IMR-90 (cell line): ENCODE data around the gene ADAMTS6. TPM values are rescaled to one million over a fixed set of nuclear protein-coding genes. Genes with fewer than 3 reads are reported as not detected.

ENCODE experiments used
- ATAC-seq: fragments of 200-7000 bp; cut with Tn5 transposase; 2 replicates; pipeline ENCODE4 v1.9.1; 2020; ENCODE audit warnings: low read depth, mild to moderate bottlenecking, moderate library complexity
- BruUV-seq: library from RNA; stranded (reverse); fragments of 400-500 nt; replicated peaks from 2 replicates; lab custom pipeline; 2021; lab: Mats Ljungman, UMichigan
- CTCF ChIA-PET: fragments of 300-600 bp; formaldehyde crosslinking; extraction: SDS; loops from one replicate; lab custom pipeline; 2021; ENCODE audit warnings: antibody characterized with exemption; lab: Yijun Ruan, JAX
- POLR2A ChIA-PET: fragments of 300-600 bp; sonication (Branson Sonifier 250); formaldehyde crosslinking; loops from one replicate; lab custom pipeline; 2022; ENCODE audit warnings: antibody characterized with exemption; ENCODE audit not compliant: unreplicated experiment; lab: Charles Lee
- DNase-seq: peaks from one replicate; pipeline ENCODE4 v3.0.0; 2013
- H2AFZ ChIP-seq: replicated peaks from 2 replicates; pipeline ENCODE3; 2013; ENCODE audit warnings: low read length, mild to moderate bottlenecking; ENCODE audit not compliant: poor library complexity
- H2AK5ac ChIP-seq: 2 replicates; pipeline ENCODE4 v1.6.1; 2013; ENCODE audit warnings: low read depth, low read length, inconsistent platforms
- H2AK9ac ChIP-seq: replicated peaks from 2 replicates; pipeline ENCODE3; 2013; ENCODE audit warnings: mild to moderate bottlenecking, low read depth, low read length, moderate library complexity; ENCODE audit not compliant: poor library complexity
- H2BK120ac ChIP-seq: 2 replicates; pipeline ENCODE4 v1.6.1; 2013; ENCODE audit warnings: low read depth, low read length, inconsistent platforms
- H2BK15ac ChIP-seq: 3 replicates; pipeline ENCODE4 v1.6.1; 2013; ENCODE audit warnings: low read depth, low read length, inconsistent platforms
- H2BK20ac ChIP-seq: 2 replicates; pipeline ENCODE4 v1.6.1; 2013; ENCODE audit warnings: low read depth, mild to moderate bottlenecking, inconsistent platforms, low read length, moderate library complexity
- H2BK5ac ChIP-seq: 2 replicates; pipeline ENCODE4 v1.6.1; 2013; ENCODE audit warnings: mild to moderate bottlenecking, low read depth, low read length, inconsistent platforms; ENCODE audit not compliant: poor library complexity, severe bottlenecking
- H3K14ac ChIP-seq: replicated peaks from 2 replicates; pipeline ENCODE4 v1.6.1; 2013; ENCODE audit warnings: low read depth, low read length, inconsistent platforms
- H3K18ac ChIP-seq: 2 replicates; pipeline ENCODE4 v1.6.1; 2013; ENCODE audit warnings: low read depth, low read length, control low read depth
- H3K23ac ChIP-seq: 2 replicates; pipeline ENCODE4 v1.6.1; 2013; ENCODE audit warnings: low read depth, low read length, inconsistent platforms
- H3K27ac ChIP-seq: 2 replicates; pipeline ENCODE4 v1.5.1; 2013; ENCODE audit warnings: mild to moderate bottlenecking, control low read depth, low read length; ENCODE audit not compliant: insufficient read depth
- H3K27me3 ChIP-seq: 2 replicates; pipeline ENCODE4 v1.6.1; 2013; ENCODE audit warnings: low read length; ENCODE audit not compliant: control insufficient read depth, insufficient read depth
- H3K36me3 ChIP-seq: 2 replicates; pipeline ENCODE4 v1.6.1; 2013; ENCODE audit warnings: low read length, mixed read lengths; ENCODE audit not compliant: control insufficient read depth, insufficient read depth
- H3K4ac ChIP-seq: 2 replicates; pipeline ENCODE4 v1.6.1; 2013; ENCODE audit warnings: low read depth, low read length, inconsistent platforms
- H3K4me1 ChIP-seq: 2 replicates; pipeline ENCODE4 v1.6.1; 2013; ENCODE audit warnings: low read length, mixed read lengths; ENCODE audit not compliant: control insufficient read depth, insufficient read depth
- H3K4me2 ChIP-seq: 2 replicates; pipeline ENCODE4 v1.6.1; 2013; ENCODE audit warnings: low read depth, mild to moderate bottlenecking, control low read depth, low read length, moderate library complexity
- H3K4me3 ChIP-seq: 2 replicates; pipeline ENCODE4 v1.5.1; 2013; ENCODE audit warnings: low read depth, mild to moderate bottlenecking, control low read depth, low read length, moderate library complexity; ENCODE audit not compliant: insufficient read depth
- H3K56ac ChIP-seq: 2 replicates; pipeline ENCODE4 v1.6.1; 2013; ENCODE audit warnings: low read length, inconsistent platforms; ENCODE audit not compliant: insufficient read depth; ENCODE audit errors: extremely low read depth
- H3K79me1 ChIP-seq, 2 experiments: 2 replicates each; pipeline ENCODE4 v1.6.1; 2013; ENCODE audit warnings: low read length in 2 of 2, inconsistent platforms in 1 of 2, low read depth in 1 of 2
- H3K9ac ChIP-seq: 2 replicates; pipeline ENCODE4 v1.6.1; 2013; ENCODE audit warnings: low read depth, low read length, control low read depth
- H3K9me1 ChIP-seq: 2 replicates; pipeline ENCODE4 v1.6.1; 2013; ENCODE audit warnings: low read length, inconsistent platforms; ENCODE audit not compliant: insufficient read depth
- H3K9me3 ChIP-seq: 2 replicates; pipeline ENCODE4 v1.6.1; 2013; ENCODE audit warnings: low read length; ENCODE audit not compliant: control insufficient read depth, insufficient read depth
- H4K20me1 ChIP-seq: 2 replicates; pipeline ENCODE4 v1.6.1; 2013; ENCODE audit warnings: low read length, inconsistent platforms; ENCODE audit not compliant: insufficient read depth
- H4K5ac ChIP-seq: 2 replicates; pipeline ENCODE4 v1.6.1; 2013; ENCODE audit warnings: mild to moderate bottlenecking, low read depth, low read length, control low read depth
- H4K8ac ChIP-seq, 2 experiments: 2 replicates each; pipeline ENCODE4 v1.6.1; 2013; ENCODE audit warnings: low read depth in 2 of 2, low read length in 2 of 2, control low read depth in 1 of 2, inconsistent platforms in 1 of 2
- H4K91ac ChIP-seq: 2 replicates; pipeline ENCODE4 v1.6.1; 2013; ENCODE audit warnings: low read depth, low read length, inconsistent platforms; ENCODE audit not compliant: insufficient read depth
- BHLHE40 ChIP-seq: fragments of 150-350 bp; IDR thresholded peaks from 2 replicates; pipeline ENCODE4 v1.6.1; 2016; ENCODE audit warnings: mild to moderate bottlenecking, low read depth, low read length
- CEBPB ChIP-seq: IDR thresholded peaks from 2 replicates; pipeline ENCODE4 v1.6.1; 2012; ENCODE audit warnings: low read depth, low read length, improper control_type of control experiment
- CHD1 ChIP-seq: IDR thresholded peaks from 2 replicates; pipeline ENCODE4 v1.6.1; 2012; ENCODE audit warnings: low read depth, low read length, improper control_type of control experiment
- FOS ChIP-seq: fragments of 150-350 bp; IDR thresholded peaks from 2 replicates; pipeline ENCODE4 v1.6.1; 2016; ENCODE audit warnings: low read depth, low read length
- MAFK ChIP-seq: IDR thresholded peaks from 2 replicates; pipeline ENCODE4 v1.6.1; 2012; ENCODE audit warnings: low read depth, low read length, improper control_type of control experiment
- MAZ ChIP-seq: IDR thresholded peaks from 2 replicates; pipeline ENCODE4 v1.6.1; 2012; ENCODE audit warnings: low read depth, mild to moderate bottlenecking, low read length, improper control_type of control experiment, moderate library complexity, borderline replicate concordance
- MXI1 ChIP-seq: IDR thresholded peaks from 2 replicates; pipeline ENCODE4 v1.6.1; 2012; ENCODE audit warnings: low read depth, mild to moderate bottlenecking, low read length, moderate library complexity, borderline replicate concordance
- NFE2L2 ChIP-seq: fragments of 150-350 bp; IDR thresholded peaks from 2 replicates; pipeline ENCODE4 v1.6.1; 2016; ENCODE audit warnings: low read depth, mild to moderate bottlenecking, low read length
- POLR2A ChIP-seq: IDR thresholded peaks from 2 replicates; pipeline ENCODE4 v1.6.1; 2012; ENCODE audit warnings: mild to moderate bottlenecking, low read depth, low read length
- RAD21 ChIP-seq: IDR thresholded peaks from 2 replicates; pipeline ENCODE4 v1.6.1; 2012; ENCODE audit warnings: low read length, improper control_type of control experiment
- RCOR1 ChIP-seq: IDR thresholded peaks from 2 replicates; pipeline ENCODE4 v1.6.1; 2012; ENCODE audit warnings: mild to moderate bottlenecking, low read length, improper control_type of control experiment; ENCODE audit not compliant: insufficient replicate concordance
- RFX5 ChIP-seq: IDR thresholded peaks from 2 replicates; pipeline ENCODE4 v1.8.0; 2012; ENCODE audit warnings: low read depth, mild to moderate bottlenecking, low read length, moderate library complexity
- SMC3 ChIP-seq: fragments of 150-350 bp; IDR thresholded peaks from 2 replicates; pipeline ENCODE4 v1.6.1; 2016; ENCODE audit warnings: low read depth, mild to moderate bottlenecking, antibody characterized with exemption, low read length, moderate library complexity
- WGBS, 2 experiments: methylation state at CpG; one replicate each; pipeline versions ENCODE4 v1.1.5 to v1.1.7; 2013; ENCODE audit warnings: missing lambda C conversion rate in 2 of 2; ENCODE audit not compliant: insufficient read length in 1 of 2; ENCODE audit errors: extremely low coverage in 2 of 2; 5-methylcytosine and 5-hydroxymethylcytosine counted together
- dilution Hi-C: fragments of 300-500 bp; cut with HindIII; formaldehyde crosslinking; loops from one replicate; pipeline ENCODE4 v1.14.3; 2018; ENCODE audit warnings: low sequenced_read_pairs; ENCODE audit not compliant: unreplicated experiment
- in situ Hi-C: fragments of 300-500 bp; cut with MboI; formaldehyde crosslinking; loops from 3 replicates; pipeline ENCODE4 v1.14.3; 2019; ENCODE audit warnings: low sequenced_read_pairs, inconsistent platforms, mixed read lengths
- intact Hi-C: fragments of 100-400 bp; cut with micrococcal nuclease; formaldehyde crosslinking; loops from 2 replicates; pipeline ENCODE4 v1.10.0; 2022
- polyA plus RNA-seq, 3 experiments: library from polyadenylated mRNA; depleted of rRNA; stranded (reverse); fragments of >200 nt; gene quantifications; 2 replicates each; pipeline ENCODE4 v1.2.3, GENCODE V29; 2012; ENCODE audit warnings: low replicate concordance in 1 of 3
- total RNA-seq: library from RNA; depleted of rRNA; stranded (reverse); fragments of >200 nt; gene quantifications from 2 replicates; pipeline ENCODE4 v1.2.3, GENCODE V29; 2012
- TF ChIP-seq, protein P1 (sequence below): conservative IDR thresholded peaks from 2 replicates; pipeline ENCODE4 v1.5.1; 2012; ENCODE audit warnings: mild to moderate bottlenecking, low read depth, low read length, improper control_type of control experiment
- TF ChIP-seq, protein P2 (sequence below): fragments of 150-350 bp; IDR thresholded peaks from 2 replicates; pipeline ENCODE4 v1.6.1; 2016; ENCODE audit warnings: low read depth, mild to moderate bottlenecking, low read length, moderate library complexity, borderline replicate concordance
- TF ChIP-seq, protein P3 (sequence below): fragments of 150-350 bp; IDR thresholded peaks from 2 replicates; pipeline ENCODE4 v1.6.1; 2017; ENCODE audit warnings: mild to moderate bottlenecking, antibody characterized with exemption, low read length, low read depth

ADAMTS6 gene
- total and polyA plus RNA-seq, 2 of the 4 experiments (the other 2 are of a cell fraction): 23.9 to 173 TPM

DNA sequence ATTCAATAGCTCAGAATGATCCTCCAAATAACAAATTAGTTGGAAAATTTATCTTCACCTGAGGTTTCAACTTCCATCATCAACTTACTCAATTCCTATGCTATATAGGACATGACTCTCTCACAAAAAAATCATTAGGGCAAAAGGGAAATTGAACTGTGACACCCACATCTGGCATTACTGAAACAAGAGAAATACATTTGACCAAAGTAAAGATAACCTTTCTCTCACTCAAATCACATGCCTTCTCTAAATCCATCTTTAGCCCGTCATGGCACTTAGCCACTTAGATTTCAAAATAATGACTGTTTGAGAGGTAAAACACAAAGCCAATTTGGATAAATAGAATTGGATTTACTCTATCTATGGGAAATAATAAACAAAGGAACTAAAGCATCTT, 126.4 kb downstream of the ADAMTS6 start:
- no peak overlapping the region for H2BK20ac ChIP-seq
- intact Hi-C loops: no loop called here
- no peaks in the 10 kb centered on the region for H3K27me3 ChIP-seq
- no peak overlapping the region for H2AFZ ChIP-seq
- in situ Hi-C loops: no loop called here
- H3K4me1 ChIP-seq: no peaks in the 10 kb centered on the region
- TF ChIP-seq RAD21 (no peak), FOS (no peak), CEBPB (no peak), RCOR1 (no peak), SMC3 (no peak), RFX5 (no peak), NFE2L2 (no peak), POLR2A (no peak), MAFK (no peak), MAZ (no peak), BHLHE40 (no peak), MXI1 (no peak), CHD1 (no peak)
- TF ChIP-seq, protein P1, sequence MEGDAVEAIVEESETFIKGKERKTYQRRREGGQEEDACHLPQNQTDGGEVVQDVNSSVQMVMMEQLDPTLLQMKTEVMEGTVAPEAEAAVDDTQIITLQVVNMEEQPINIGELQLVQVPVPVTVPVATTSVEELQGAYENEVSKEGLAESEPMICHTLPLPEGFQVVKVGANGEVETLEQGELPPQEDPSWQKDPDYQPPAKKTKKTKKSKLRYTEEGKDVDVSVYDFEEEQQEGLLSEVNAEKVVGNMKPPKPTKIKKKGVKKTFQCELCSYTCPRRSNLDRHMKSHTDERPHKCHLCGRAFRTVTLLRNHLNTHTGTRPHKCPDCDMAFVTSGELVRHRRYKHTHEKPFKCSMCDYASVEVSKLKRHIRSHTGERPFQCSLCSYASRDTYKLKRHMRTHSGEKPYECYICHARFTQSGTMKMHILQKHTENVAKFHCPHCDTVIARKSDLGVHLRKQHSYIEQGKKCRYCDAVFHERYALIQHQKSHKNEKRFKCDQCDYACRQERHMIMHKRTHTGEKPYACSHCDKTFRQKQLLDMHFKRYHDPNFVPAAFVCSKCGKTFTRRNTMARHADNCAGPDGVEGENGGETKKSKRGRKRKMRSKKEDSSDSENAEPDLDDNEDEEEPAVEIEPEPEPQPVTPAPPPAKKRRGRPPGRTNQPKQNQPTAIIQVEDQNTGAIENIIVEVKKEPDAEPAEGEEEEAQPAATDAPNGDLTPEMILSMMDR: no peak
- TF ChIP-seq, protein P2, sequence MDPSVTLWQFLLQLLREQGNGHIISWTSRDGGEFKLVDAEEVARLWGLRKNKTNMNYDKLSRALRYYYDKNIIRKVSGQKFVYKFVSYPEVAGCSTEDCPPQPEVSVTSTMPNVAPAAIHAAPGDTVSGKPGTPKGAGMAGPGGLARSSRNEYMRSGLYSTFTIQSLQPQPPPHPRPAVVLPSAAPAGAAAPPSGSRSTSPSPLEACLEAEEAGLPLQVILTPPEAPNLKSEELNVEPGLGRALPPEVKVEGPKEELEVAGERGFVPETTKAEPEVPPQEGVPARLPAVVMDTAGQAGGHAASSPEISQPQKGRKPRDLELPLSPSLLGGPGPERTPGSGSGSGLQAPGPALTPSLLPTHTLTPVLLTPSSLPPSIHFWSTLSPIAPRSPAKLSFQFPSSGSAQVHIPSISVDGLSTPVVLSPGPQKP: no peak
- TF ChIP-seq, protein P3, sequence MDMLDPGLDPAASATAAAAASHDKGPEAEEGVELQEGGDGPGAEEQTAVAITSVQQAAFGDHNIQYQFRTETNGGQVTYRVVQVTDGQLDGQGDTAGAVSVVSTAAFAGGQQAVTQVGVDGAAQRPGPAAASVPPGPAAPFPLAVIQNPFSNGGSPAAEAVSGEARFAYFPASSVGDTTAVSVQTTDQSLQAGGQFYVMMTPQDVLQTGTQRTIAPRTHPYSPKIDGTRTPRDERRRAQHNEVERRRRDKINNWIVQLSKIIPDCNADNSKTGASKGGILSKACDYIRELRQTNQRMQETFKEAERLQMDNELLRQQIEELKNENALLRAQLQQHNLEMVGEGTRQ: no peak
- H3K4me2 ChIP-seq: no peak overlapping the region
- no peaks in the 10 kb centered on the region for H3K9me3 ChIP-seq
- no peak overlapping the region for H2BK5ac ChIP-seq
- no peak overlapping the region for H2BK15ac ChIP-seq
- no peak overlapping the region for H3K4ac ChIP-seq
- ChIA-PET POLR2A (no interaction called here), CTCF (no interaction called here)
- no peaks in the 10 kb centered on the region for H4K20me1 ChIP-seq
- no peak overlapping the region for H2BK120ac ChIP-seq
- H3K23ac ChIP-seq: no peak overlapping the region
- no peak overlapping the region for H3K27ac ChIP-seq
- no peak overlapping the region for H4K91ac ChIP-seq
- no peak overlapping the region for H3K14ac ChIP-seq
- no CpG with 5 or more reads among the region's 1 CpG for WGBS, 2 experiments
- DNase-seq (peak; percentile 4), ATAC-seq (no peak)
- H4K5ac ChIP-seq: peak overlapping the region; percentile 32; the same call in 1 of the 2 replicates
- dilution Hi-C loops: no loop called here
- no peak overlapping the region for H2AK9ac ChIP-seq
- H3K56ac ChIP-seq: no peak overlapping the region
- no peak overlapping the region for H4K8ac ChIP-seq
- no peak overlapping the region for H3K4me3 ChIP-seq
- H3K9ac ChIP-seq: no peak overlapping the region
- H3K79me1 ChIP-seq: peaks cover 3 to 8% of the 10 kb centered on the region in 2 experiments; a peak in 2 of 4 replicates
- no TSS peak for BruUV-seq
- H3K18ac ChIP-seq: no peak overlapping the region
- no peaks in the 10 kb centered on the region for H3K36me3 ChIP-seq
- no peaks in the 10 kb centered on the region for H3K9me1 ChIP-seq
- H2AK5ac ChIP-seq: no peak overlapping the region
